Measurements from ENCODE around the gene RPL4.
"Not testable (repeated sequence)": the region's sequence is repeated elsewhere in the genome, so short reads cannot be mapped to it uniquely, and the experiment has no call there.

RPL4 gene

DNA sequence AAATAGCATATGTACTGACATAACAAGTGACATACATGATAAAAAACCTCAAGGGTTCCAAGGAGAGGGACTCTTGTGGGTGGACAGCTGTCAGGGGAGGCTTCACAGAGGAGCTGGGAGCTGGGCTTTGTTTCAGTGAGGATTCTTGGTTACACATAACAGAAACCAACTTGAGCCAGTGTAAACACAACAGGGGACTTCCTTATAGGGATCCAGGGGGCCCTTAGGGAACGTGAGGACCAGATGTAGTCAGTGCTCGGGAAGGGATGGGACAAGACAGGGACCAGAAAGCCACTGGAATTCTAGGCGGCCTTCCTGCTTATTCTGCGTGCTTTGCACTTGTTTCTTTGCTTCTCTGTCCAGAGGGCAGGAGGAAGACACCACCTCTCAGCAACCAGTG, 42.0 kb downstream of the RPL4 start:
- Histone ChIP-seq H3K27ac (no peak overlapping the region), H3K4me1 (no peaks in the 10 kb centered on the region), H3K9me3 (ENCODE audit: control insufficient read depth, low read length) (no peaks in the 10 kb centered on the region), H3K9ac (no peak overlapping the region), H2AFZ (no peak overlapping the region), H3K27me3 (ENCODE audit: control insufficient read depth, insufficient read depth, low read length) (no peaks in the 10 kb centered on the region), H3K79me2 (no peaks in the 10 kb centered on the region), H3K36me3 (ENCODE audit: control insufficient read depth, insufficient read depth, low read length) (no peaks in the 10 kb centered on the region), H3K4me2 (ENCODE audit: low read length) (no peak overlapping the region), H3K4me3 (ENCODE audit: low read depth, low read length) (no peak overlapping the region)
- TF ChIP-seq, protein P1, sequence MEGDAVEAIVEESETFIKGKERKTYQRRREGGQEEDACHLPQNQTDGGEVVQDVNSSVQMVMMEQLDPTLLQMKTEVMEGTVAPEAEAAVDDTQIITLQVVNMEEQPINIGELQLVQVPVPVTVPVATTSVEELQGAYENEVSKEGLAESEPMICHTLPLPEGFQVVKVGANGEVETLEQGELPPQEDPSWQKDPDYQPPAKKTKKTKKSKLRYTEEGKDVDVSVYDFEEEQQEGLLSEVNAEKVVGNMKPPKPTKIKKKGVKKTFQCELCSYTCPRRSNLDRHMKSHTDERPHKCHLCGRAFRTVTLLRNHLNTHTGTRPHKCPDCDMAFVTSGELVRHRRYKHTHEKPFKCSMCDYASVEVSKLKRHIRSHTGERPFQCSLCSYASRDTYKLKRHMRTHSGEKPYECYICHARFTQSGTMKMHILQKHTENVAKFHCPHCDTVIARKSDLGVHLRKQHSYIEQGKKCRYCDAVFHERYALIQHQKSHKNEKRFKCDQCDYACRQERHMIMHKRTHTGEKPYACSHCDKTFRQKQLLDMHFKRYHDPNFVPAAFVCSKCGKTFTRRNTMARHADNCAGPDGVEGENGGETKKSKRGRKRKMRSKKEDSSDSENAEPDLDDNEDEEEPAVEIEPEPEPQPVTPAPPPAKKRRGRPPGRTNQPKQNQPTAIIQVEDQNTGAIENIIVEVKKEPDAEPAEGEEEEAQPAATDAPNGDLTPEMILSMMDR (IDR thresholded peaks at IDR 0.05), result no peak

DNA sequence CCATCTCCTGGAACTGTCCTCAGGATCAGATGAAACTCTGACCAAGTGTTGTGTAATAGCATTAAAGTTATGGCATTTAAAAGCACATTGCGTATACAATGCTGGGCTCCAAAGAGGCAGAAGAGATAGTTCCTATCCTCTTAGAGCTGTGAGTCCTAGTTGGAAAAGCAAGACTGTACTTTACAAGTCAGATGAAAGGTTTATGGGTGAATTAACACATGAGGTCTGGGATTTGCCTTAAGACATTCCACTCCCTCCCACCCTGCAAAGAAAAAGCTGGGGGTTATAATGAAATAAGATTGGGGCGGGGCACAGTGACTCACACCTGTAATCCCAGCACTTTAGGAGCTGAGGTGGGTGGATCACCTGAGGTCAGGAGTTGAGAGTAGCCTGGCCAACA, 42.7 kb downstream of the RPL4 start:
- no peaks in the 10 kb centered on the region for H3K27me3 ChIP-seq (ENCODE audit: control insufficient read depth, insufficient read depth, low read length)
- no peak overlapping the region for H3K27ac ChIP-seq
- no peak overlapping the region for H3K9ac ChIP-seq
- H2AFZ ChIP-seq, result no peak overlapping the region
- H3K9me3 ChIP-seq (ENCODE audit: control insufficient read depth, low read length), result no peaks in the 10 kb centered on the region
- H3K4me3 ChIP-seq (ENCODE audit: low read depth, low read length), result no peak overlapping the region
- H3K4me1 ChIP-seq, result no peaks in the 10 kb centered on the region
- TF ChIP-seq, protein P1 (IDR thresholded peaks at IDR 0.05), result no peak
- no peaks in the 10 kb centered on the region for H3K36me3 ChIP-seq (ENCODE audit: control insufficient read depth, insufficient read depth, low read length)
- no peak overlapping the region for H3K4me2 ChIP-seq (ENCODE audit: low read length)
- H3K79me2 ChIP-seq, result no peaks in the 10 kb centered on the region

- not testable (repeated sequence) for H3K36me3 ChIP-seq (ENCODE audit: control insufficient read depth, insufficient read depth, low read length); H3K27me3 ChIP-seq (ENCODE audit: control insufficient read depth, insufficient read depth, low read length); H2AFZ ChIP-seq; H3K27ac ChIP-seq; H3K9me3 ChIP-seq (ENCODE audit: control insufficient read depth, low read length); H3K9ac ChIP-seq; H3K79me2 ChIP-seq; H3K4me2 ChIP-seq (ENCODE audit: low read length); H3K4me3 ChIP-seq (ENCODE audit: low read depth, low read length); H3K4me1 ChIP-seq
These were observed 43.4 kb downstream of the RPL4 start for GRCh38 chr15:66461294-66461693.

DNA sequence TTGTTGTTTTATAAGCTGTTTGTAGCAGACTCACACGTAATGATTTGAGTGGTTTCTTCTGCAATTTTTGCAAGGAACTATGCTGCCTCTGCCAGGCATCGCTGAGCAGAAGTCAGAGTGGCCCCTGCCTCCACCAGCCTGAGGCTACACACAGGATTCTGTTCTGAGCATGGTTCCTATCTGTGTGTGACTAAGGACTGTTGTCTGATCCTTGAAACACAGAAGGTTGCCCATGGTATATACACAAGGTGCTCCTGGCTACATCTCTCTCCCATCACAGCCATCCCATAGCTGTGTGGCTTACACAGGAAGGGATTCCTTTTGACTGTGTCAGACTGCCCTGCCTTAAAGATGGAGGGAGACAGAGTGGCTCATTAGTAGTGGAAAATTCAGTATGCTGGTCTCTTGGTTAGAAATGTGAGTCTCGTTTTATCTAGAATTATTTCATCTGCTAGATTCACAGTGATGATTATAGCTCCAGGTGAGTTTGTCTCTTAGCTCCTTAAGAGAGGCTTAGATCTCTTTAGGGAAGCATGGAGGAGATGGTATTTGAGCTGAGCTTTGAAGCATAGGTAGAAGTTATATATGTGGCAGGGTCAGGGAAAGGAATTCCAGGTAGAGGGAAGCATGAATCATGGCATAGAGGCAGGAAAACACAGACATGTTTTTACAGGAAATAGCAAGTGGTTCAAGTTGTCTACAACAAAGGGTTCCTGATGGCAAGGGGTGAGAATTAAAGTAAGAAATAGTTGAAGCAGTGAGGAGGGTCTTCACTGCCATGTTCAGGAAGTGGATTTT, 44.6 kb downstream of the RPL4 start:
- Histone ChIP-seq H3K27me3 (ENCODE audit: control insufficient read depth, insufficient read depth, low read length) (no peaks in the 10 kb centered on the region), H2AFZ (no peak overlapping the region), H3K9me3 (ENCODE audit: control insufficient read depth, low read length) (no peaks in the 10 kb centered on the region), H3K9ac (no peak overlapping the region), H3K4me2 (ENCODE audit: low read length) (no peak overlapping the region), H3K36me3 (ENCODE audit: control insufficient read depth, insufficient read depth, low read length) (no peaks in the 10 kb centered on the region), H3K27ac (no peak overlapping the region), H3K4me3 (ENCODE audit: low read depth, low read length) (no peak overlapping the region), H3K79me2 (no peaks in the 10 kb centered on the region), H3K4me1 (no peaks in the 10 kb centered on the region)
- TF ChIP-seq, protein P1 (IDR thresholded peaks at IDR 0.05), result no peak

GRCh38 chr15:66456211-66456610, 48.4 kb downstream of the RPL4 start:
- TF ChIP-seq, protein P1 (IDR thresholded peaks at IDR 0.05), result no peak
- H3K9ac ChIP-seq, result no peak overlapping the region

More at GRCh38 chr15:66456211-66456610, 48.4 kb downstream of the RPL4 start:
- Histone ChIP-seq H3K9me3 (ENCODE audit: control insufficient read depth, low read length) (no peaks in the 10 kb centered on the region), H3K4me2 (ENCODE audit: low read length) (no peak overlapping the region), H3K4me1 (no peaks in the 10 kb centered on the region), H3K36me3 (ENCODE audit: control insufficient read depth, insufficient read depth, low read length) (no peaks in the 10 kb centered on the region), H3K27me3 (ENCODE audit: control insufficient read depth, insufficient read depth, low read length) (no peaks in the 10 kb centered on the region), H2AFZ (no peak overlapping the region), H3K4me3 (ENCODE audit: low read depth, low read length) (no peak overlapping the region), H3K79me2 (no peaks in the 10 kb centered on the region), H3K27ac (no peak overlapping the region)

Data from parathyroid adenoma (tissue), 2 donors.